Uterus (tissue), 4 donors: ENCODE data around the gene SNCAIP. TPM values are rescaled to one million over a fixed set of nuclear protein-coding genes. Genes with fewer than 3 reads are reported as not detected.

ENCODE experiments used
- DNase-seq, 2 donors: peaks; one replicate each; pipeline ENCODE4 v3.0.0-alpha.2; 2019 to 2020
- H3K27ac ChIP-seq, 2 donors: fragments of 200-600 bp; sonication (generic); 1 replicate in 1 of 2; 2 replicates in 1 of 2; pipeline ENCODE4 v1.5.1; 2016 to 2018
- H3K27me3 ChIP-seq, 2 donors: fragments of 200-600 bp; sonication (generic); one replicate each; pipeline ENCODE4 v1.5.1; 2018 to 2019; ENCODE audit warnings: control low read depth in 1 of 2
- H3K36me3 ChIP-seq, 2 donors: fragments of 200-600 bp; sonication (generic); one replicate each; pipeline ENCODE4 v1.5.1; 2019; ENCODE audit warnings: control low read depth in 1 of 2
- H3K4me1 ChIP-seq, 2 donors: fragments of 200-600 bp; sonication (generic); one replicate each; pipeline ENCODE4 v1.5.1; 2018 to 2019; ENCODE audit warnings: control low read depth in 1 of 2
- H3K4me3 ChIP-seq, 2 donors: fragments of 200-600 bp; sonication (generic); 1 replicate in 1 of 2; 2 replicates in 1 of 2; pipeline ENCODE4 v1.5.1; 2018 to 2019; ENCODE audit warnings: mild to moderate bottlenecking in 1 of 2
- H3K9me3 ChIP-seq, 2 donors: fragments of 200-600 bp; sonication (generic); one replicate each; pipeline ENCODE4 v1.5.1; 2019; ENCODE audit warnings: control low read depth in 1 of 2
- CTCF ChIP-seq, 4 experiments: fragments of 200-600 bp in 2 of 4; fragments of 450-650 bp in 2 of 4; sonication (generic) in 2 of 4; IDR thresholded peaks; one replicate each; pipeline ENCODE4 v1.5.1; 2016 to 2019; ENCODE audit warnings: antibody characterized with exemption in 4 of 4, mild to moderate bottlenecking in 2 of 4, moderate library complexity in 1 of 4
- POLR2A ChIP-seq, 2 donors: fragments of 450-650 bp; IDR thresholded peaks; one replicate each; pipeline ENCODE4 v1.6.1; 2016; ENCODE audit warnings: antibody characterized with exemption in 2 of 2, mild to moderate bottlenecking in 1 of 2, moderate library complexity in 1 of 2
- intact Hi-C: fragments of 100-400 bp; cut with DNase I; formaldehyde crosslinking; loops from one replicate; pipeline ENCODE4 v1.15.1; 2023; ENCODE audit warnings: low total_unique reads
- total RNA-seq, 4 donors: library from RNA; depleted of rRNA in 3 of 4; stranded (reverse); fragments of >200 nt in 3 of 4; gene quantifications; one replicate each; pipeline versions ENCODE4 v1.1.0 to v1.2.4, GENCODE V29; 2014 to 2023
- donor health status: DM: yes; HTN: yes; CAD: no.

The SNCAIP gene
- total RNA-seq, 4 donors from 2014 or later: 15.3 to 104 (median 35.0) TPM

GRCh38 chr5:122455939-122456338, 143.9 kb downstream of the SNCAIP start:
- DNase-seq: no peak
- intact Hi-C loops: no loop called here
- Histone ChIP-seq H3K4me3 (no peak overlapping the region), H3K36me3 (no peaks in the 10 kb centered on the region), H3K27ac (no peak overlapping the region), H3K9me3 (no peaks in the 10 kb centered on the region), H3K27me3 (no peaks in the 10 kb centered on the region), H3K4me1 (no peaks in the 10 kb centered on the region)
- TF ChIP-seq CTCF (IDR thresholded peaks at IDR 0.05) (no peak), POLR2A (IDR thresholded peaks at IDR 0.05) (no peak)

GRCh38 chr5:122457178-122457826, 145.3 kb downstream of the SNCAIP start:
- intact Hi-C loops: no loop called here
- H3K4me3 ChIP-seq: no peak overlapping the region
- no peak for TF ChIP-seq CTCF (IDR thresholded peaks at IDR 0.05)
- TF ChIP-seq POLR2A (IDR thresholded peaks at IDR 0.05): no peak

GRCh38 chr5:122458278-122458872, 146.3 kb downstream of the SNCAIP start:
- H3K27me3 ChIP-seq: no peaks in the 10 kb centered on the region
- H3K4me3 ChIP-seq: no peak overlapping the region
- H3K36me3 ChIP-seq: no peaks in the 10 kb centered on the region
- H3K4me1 ChIP-seq: no peaks in the 10 kb centered on the region
- intact Hi-C loops: no loop called here
- no peaks in the 10 kb centered on the region for H3K9me3 ChIP-seq
- TF ChIP-seq CTCF (IDR thresholded peaks at IDR 0.05) (peak in 2 of 4 experiments; percentile 12 to 25), POLR2A (IDR thresholded peaks at IDR 0.05) (no peak)
- H3K27ac ChIP-seq: no peak overlapping the region
- DNase-seq: no peak

More at GRCh38 chr5:122457178-122457826, 145.3 kb downstream of the SNCAIP start:
- Histone ChIP-seq H3K27ac (no peak overlapping the region), H3K27me3 (no peaks in the 10 kb centered on the region), H3K9me3 (no peaks in the 10 kb centered on the region), H3K36me3 (no peaks in the 10 kb centered on the region), H3K4me1 (no peaks in the 10 kb centered on the region)
- no peak for DNase-seq

GRCh38 chr5:122462486-122462885, 150.4 kb downstream of the SNCAIP start:
- H3K4me1 ChIP-seq: no peaks in the 10 kb centered on the region
- no peaks in the 10 kb centered on the region for H3K9me3 ChIP-seq
- no peak for DNase-seq
- no peaks in the 10 kb centered on the region for H3K27me3 ChIP-seq
- no peak overlapping the region for H3K27ac ChIP-seq
- no peak for TF ChIP-seq CTCF (IDR thresholded peaks at IDR 0.05)
- no peak for TF ChIP-seq POLR2A (IDR thresholded peaks at IDR 0.05)
- no peak overlapping the region for H3K4me3 ChIP-seq
- H3K36me3 ChIP-seq: no peaks in the 10 kb centered on the region
- intact Hi-C loops: no loop called here

GRCh38 chr5:122463221-122463620, 151.2 kb downstream of the SNCAIP start:
- Histone ChIP-seq H3K36me3 (no peaks in the 10 kb centered on the region), H3K27me3 (no peaks in the 10 kb centered on the region), H3K4me1 (no peaks in the 10 kb centered on the region), H3K4me3 (no peak overlapping the region), H3K27ac (no peak overlapping the region), H3K9me3 (no peaks in the 10 kb centered on the region)
- intact Hi-C loops: no loop called here
- DNase-seq: no peak
- TF ChIP-seq CTCF (IDR thresholded peaks at IDR 0.05): no peak
- no peak for TF ChIP-seq POLR2A (IDR thresholded peaks at IDR 0.05)
